Measurements from ENCODE around the gene TRIM61.
"Not testable (repeated sequence)": the region's sequence is repeated elsewhere in the genome, so short reads cannot be mapped to it uniquely, and the experiment has no call there.

The TRIM61 gene

GRCh38 chr4:165005352-165005925 is 28.0 kb upstream of the TRIM61 start:
- Histone ChIP-seq H3K4me3 (ENCODE audit: low read length) (no peak overlapping the region), H3K9me3 (ENCODE audit: insufficient read depth, low read depth, low read length) (no peaks in the 10 kb centered on the region), H3K4me1 (ENCODE audit: insufficient read depth, low read length) (no peaks in the 10 kb centered on the region), H3K36me3 (ENCODE audit: insufficient read depth, low read length) (no peaks in the 10 kb centered on the region), H3K9ac (ENCODE audit: low read depth, low read length) (no peak overlapping the region), H3K27ac (ENCODE audit: low read depth, low read length) (no peak overlapping the region), H3K27me3 (ENCODE audit: insufficient read depth, low read length) (no peaks in the 10 kb centered on the region)
- WGBS, result 94% methylated on average over 6 of the region's 6 CpGs

- not testable (repeated sequence) for H3K27me3 ChIP-seq (ENCODE audit: insufficient read depth, low read length); H3K9me3 ChIP-seq (ENCODE audit: insufficient read depth, low read depth, low read length); H3K36me3 ChIP-seq (ENCODE audit: insufficient read depth, low read length); H3K4me3 ChIP-seq (ENCODE audit: low read length); H3K4me1 ChIP-seq (ENCODE audit: insufficient read depth, low read length); H3K9ac ChIP-seq (ENCODE audit: low read depth, low read length); H3K27ac ChIP-seq (ENCODE audit: low read depth, low read length)
- WGBS, result 69% methylated on average over 3 of the region's 4 CpGs
Measured at GRCh38 chr4:165001957-165002356, 24.5 kb upstream of the TRIM61 start.

GRCh38 chr4:164998526-164999080 is 21.1 kb upstream of the TRIM61 start:
- H3K36me3 ChIP-seq (ENCODE audit: insufficient read depth, low read length); H3K27me3 ChIP-seq (ENCODE audit: insufficient read depth, low read length); H3K27ac ChIP-seq (ENCODE audit: low read depth, low read length); H3K9me3 ChIP-seq (ENCODE audit: insufficient read depth, low read depth, low read length); H3K4me3 ChIP-seq (ENCODE audit: low read length); H3K4me1 ChIP-seq (ENCODE audit: insufficient read depth, low read length); H3K9ac ChIP-seq (ENCODE audit: low read depth, low read length): not testable (repeated sequence)
- WGBS, result 85% methylated on average over 2 of the region's 2 CpGs

- Histone ChIP-seq H3K27ac (ENCODE audit: low read depth, low read length) (no peak overlapping the region), H3K9ac (ENCODE audit: low read depth, low read length) (no peak overlapping the region), H3K36me3 (ENCODE audit: insufficient read depth, low read length) (no peaks in the 10 kb centered on the region), H3K4me3 (ENCODE audit: low read length) (no peak overlapping the region), H3K9me3 (ENCODE audit: insufficient read depth, low read depth, low read length) (no peaks in the 10 kb centered on the region), H3K4me1 (ENCODE audit: insufficient read depth, low read length) (no peaks in the 10 kb centered on the region), H3K27me3 (ENCODE audit: insufficient read depth, low read length) (no peaks in the 10 kb centered on the region)
- WGBS, result 97% methylated on average over 6 of the region's 6 CpGs
Measured at GRCh38 chr4:164997941-164998340, 20.5 kb upstream of the TRIM61 start.

GRCh38 chr4:164997324-164997723 is 19.9 kb upstream of the TRIM61 start:
- Histone ChIP-seq H3K27me3 (ENCODE audit: insufficient read depth, low read length) (no peaks in the 10 kb centered on the region), H3K9ac (ENCODE audit: low read depth, low read length) (no peak overlapping the region), H3K36me3 (ENCODE audit: insufficient read depth, low read length) (no peaks in the 10 kb centered on the region), H3K4me3 (ENCODE audit: low read length) (no peak overlapping the region), H3K4me1 (ENCODE audit: insufficient read depth, low read length) (no peaks in the 10 kb centered on the region), H3K9me3 (ENCODE audit: insufficient read depth, low read depth, low read length) (no peaks in the 10 kb centered on the region), H3K27ac (ENCODE audit: low read depth, low read length) (no peak overlapping the region)
- 87% methylated on average over 2 of the region's 2 CpGs for WGBS

- WGBS, result 92% methylated on average over 6 of the region's 6 CpGs
- H3K4me3 ChIP-seq (ENCODE audit: low read length); H3K9ac ChIP-seq (ENCODE audit: low read depth, low read length); H3K27ac ChIP-seq (ENCODE audit: low read depth, low read length); H3K9me3 ChIP-seq (ENCODE audit: insufficient read depth, low read depth, low read length); H3K27me3 ChIP-seq (ENCODE audit: insufficient read depth, low read length); H3K36me3 ChIP-seq (ENCODE audit: insufficient read depth, low read length); H3K4me1 ChIP-seq (ENCODE audit: insufficient read depth, low read length): not testable (repeated sequence)
Measured at GRCh38 chr4:164996123-164996522, 18.7 kb upstream of the TRIM61 start.

- H3K27ac ChIP-seq (ENCODE audit: low read depth, low read length); H3K9ac ChIP-seq (ENCODE audit: low read depth, low read length); H3K9me3 ChIP-seq (ENCODE audit: insufficient read depth, low read depth, low read length); H3K4me3 ChIP-seq (ENCODE audit: low read length); H3K36me3 ChIP-seq (ENCODE audit: insufficient read depth, low read length); H3K27me3 ChIP-seq (ENCODE audit: insufficient read depth, low read length); H3K4me1 ChIP-seq (ENCODE audit: insufficient read depth, low read length): not testable (repeated sequence)
- WGBS, result 88% methylated on average over 10 of the region's 10 CpGs
Measured at GRCh38 chr4:164990786-164991185, 13.3 kb upstream of the TRIM61 start.

GRCh38 chr4:164989471-164989870 is 12.0 kb upstream of the TRIM61 start:
- Histone ChIP-seq H3K4me3 (ENCODE audit: low read length) (no peak overlapping the region), H3K9ac (ENCODE audit: low read depth, low read length) (no peak overlapping the region), H3K9me3 (ENCODE audit: insufficient read depth, low read depth, low read length) (no peaks in the 10 kb centered on the region), H3K4me1 (ENCODE audit: insufficient read depth, low read length) (no peaks in the 10 kb centered on the region), H3K27ac (ENCODE audit: low read depth, low read length) (no peak overlapping the region), H3K36me3 (ENCODE audit: insufficient read depth, low read length) (no peaks in the 10 kb centered on the region), H3K27me3 (ENCODE audit: insufficient read depth, low read length) (no peaks in the 10 kb centered on the region)
- 96% methylated on average over 2 of the region's 2 CpGs for WGBS

GRCh38 chr4:164971929-164972328 is 5.5 kb downstream of the TRIM61 start:
- H3K4me3 ChIP-seq (ENCODE audit: low read length); H3K9me3 ChIP-seq (ENCODE audit: insufficient read depth, low read depth, low read length); H3K9ac ChIP-seq (ENCODE audit: low read depth, low read length); H3K27me3 ChIP-seq (ENCODE audit: insufficient read depth, low read length); H3K27ac ChIP-seq (ENCODE audit: low read depth, low read length); H3K4me1 ChIP-seq (ENCODE audit: insufficient read depth, low read length): not testable (repeated sequence)
- H3K36me3 ChIP-seq (ENCODE audit: insufficient read depth, low read length), result peaks cover 22% of the 10 kb centered on the region; the same call in 1 of the 2 replicates
- 100% methylated on average over 1 of the region's 2 CpGs for WGBS

GRCh38 chr4:164959896-164960295 is 17.6 kb downstream of the TRIM61 start:
- no peak overlapping the region for H3K27ac ChIP-seq (ENCODE audit: low read depth, low read length)
- H3K4me1 ChIP-seq (ENCODE audit: insufficient read depth, low read length), result peaks cover 4% of the 10 kb centered on the region
- WGBS, result 74% methylated on average over 2 of the region's 2 CpGs
- no peak overlapping the region for H3K4me3 ChIP-seq (ENCODE audit: low read length)
- no peaks in the 10 kb centered on the region for H3K36me3 ChIP-seq (ENCODE audit: insufficient read depth, low read length)
- H3K27me3 ChIP-seq (ENCODE audit: insufficient read depth, low read length), result no peaks in the 10 kb centered on the region
- no peak overlapping the region for H3K9ac ChIP-seq (ENCODE audit: low read depth, low read length)
- no peaks in the 10 kb centered on the region for H3K9me3 ChIP-seq (ENCODE audit: insufficient read depth, low read depth, low read length)

- not testable (repeated sequence) for H3K27ac ChIP-seq (ENCODE audit: low read depth, low read length); H3K9me3 ChIP-seq (ENCODE audit: insufficient read depth, low read depth, low read length); H3K27me3 ChIP-seq (ENCODE audit: insufficient read depth, low read length); H3K9ac ChIP-seq (ENCODE audit: low read depth, low read length); H3K4me1 ChIP-seq (ENCODE audit: insufficient read depth, low read length); H3K36me3 ChIP-seq (ENCODE audit: insufficient read depth, low read length); H3K4me3 ChIP-seq (ENCODE audit: low read length)
- WGBS, result 100% methylated on average over 1 of the region's 3 CpGs
Measured at GRCh38 chr4:164959421-164959820, 18.0 kb downstream of the TRIM61 start.

Data from HUES64 (cell line).